Smooth muscle cell (in vitro differentiated cells): ENCODE results near the gene JOSD1. TPM values are rescaled to one million over a fixed set of nuclear protein-coding genes. Genes with fewer than 3 reads are reported as not detected.

ENCODE experiments used
- DNase-seq: peaks from one replicate; lab custom pipeline; 2025; ENCODE audit not compliant: unreplicated experiment; lab: John Stamatoyannopoulos, UW
- H2AFZ ChIP-seq: fragments of 200-600 bp; sonication (generic); 2 replicates; pipeline ENCODE4 v1.6.0; 2016; ENCODE audit warnings: antibody characterized with exemption, low read depth, mild to moderate bottlenecking
- H3F3A ChIP-seq: fragments of 200-600 bp; sonication (generic); 2 replicates; pipeline ENCODE4 v1.6.0; 2017; ENCODE audit warnings: antibody characterized with exemption, low read depth
- H3K27ac ChIP-seq: fragments of 200-600 bp; sonication (generic); 2 replicates; pipeline ENCODE4 v1.5.1; 2016; ENCODE audit warnings: low read depth, mild to moderate bottlenecking
- H3K27me3 ChIP-seq: fragments of 200-600 bp; sonication (generic); 2 replicates; pipeline ENCODE4 v1.6.1; 2016; ENCODE audit warnings: low read depth, mild to moderate bottlenecking
- H3K36me3 ChIP-seq: fragments of 200-600 bp; sonication (generic); 2 replicates; pipeline ENCODE4 v1.5.1; 2016; ENCODE audit warnings: low read depth
- H3K4me1 ChIP-seq: fragments of 200-600 bp; sonication (generic); 2 replicates; pipeline ENCODE4 v1.5.1; 2016; ENCODE audit warnings: low read depth
- H3K4me2 ChIP-seq: fragments of 200-600 bp; sonication (generic); 2 replicates; pipeline ENCODE4 v1.6.0; 2016; ENCODE audit warnings: mild to moderate bottlenecking
- H3K4me3 ChIP-seq: fragments of 200-600 bp; sonication (generic); 2 replicates; pipeline ENCODE4 v1.5.1; 2016; ENCODE audit warnings: mild to moderate bottlenecking
- H3K79me2 ChIP-seq: fragments of 200-600 bp; sonication (generic); 2 replicates; pipeline ENCODE4 v1.6.0; 2016; ENCODE audit warnings: low read depth, mild to moderate bottlenecking
- H3K9ac ChIP-seq: fragments of 200-600 bp; sonication (generic); 2 replicates; pipeline ENCODE4 v1.6.0; 2016; ENCODE audit warnings: low read depth
- H3K9me3 ChIP-seq: fragments of 200-600 bp; sonication (generic); replicated peaks from 2 replicates; pipeline ENCODE4 v1.5.1; 2016; ENCODE audit warnings: low read depth
- H4K20me1 ChIP-seq: fragments of 200-600 bp; sonication (generic); 2 replicates; pipeline ENCODE4 v1.6.0; 2016; ENCODE audit warnings: low read depth
- CTCF ChIP-seq: fragments of 200-600 bp; sonication (generic); IDR thresholded peaks from 2 replicates; pipeline ENCODE4 v1.5.1; 2017; ENCODE audit warnings: borderline replicate concordance, mild to moderate bottlenecking, antibody characterized with exemption; ENCODE audit not compliant: insufficient read depth, poor library complexity, severe bottlenecking
- WGBS: methylation state at CpG from one replicate; pipeline ENCODE4 v1.1.7; 2016; ENCODE audit warnings: low lambda C conversion rate; 5-methylcytosine and 5-hydroxymethylcytosine counted together
- polyA plus RNA-seq: library from polyadenylated mRNA; unstranded; fragments of >200 nt; fragmentation: Nextera tagmentation; extraction: Ambion mirVana; gene quantifications from 2 replicates; pipeline ENCODE4 v1.2.1, GENCODE V29; 2016
- total RNA-seq: library from RNA; depleted of rRNA; stranded (reverse); fragments of >200 nt; gene quantifications from 2 replicates; pipeline ENCODE4 v1.2.3, GENCODE V29; 2014

The JOSD1 gene
- total and polyA plus RNA-seq, 2 experiments from 2014 or later = 6.2 to 38.9 TPM

GRCh38 chr22:38694049-38694448, 6.7 kb downstream of the JOSD1 start:
- Histone ChIP-seq H3K79me2 (peaks cover 88% of the 10 kb centered on the region), H3K27ac (no peak overlapping the region), H3K4me2 (no peak overlapping the region), H2AFZ (no peak overlapping the region), H4K20me1 (peaks cover 89% of the 10 kb centered on the region), H3K9me3 (no peaks in the 10 kb centered on the region), H3K4me3 (no peak overlapping the region), H3K9ac (no peak overlapping the region), H3K4me1 (peaks cover 23% of the 10 kb centered on the region), H3F3A (no peaks in the 10 kb centered on the region), H3K36me3 (no peaks in the 10 kb centered on the region), H3K27me3 (no peaks in the 10 kb centered on the region)
- no peak for DNase-seq
- no peak for TF ChIP-seq CTCF
- WGBS = 84% methylated on average over 2 of the region's 2 CpGs

DNA sequence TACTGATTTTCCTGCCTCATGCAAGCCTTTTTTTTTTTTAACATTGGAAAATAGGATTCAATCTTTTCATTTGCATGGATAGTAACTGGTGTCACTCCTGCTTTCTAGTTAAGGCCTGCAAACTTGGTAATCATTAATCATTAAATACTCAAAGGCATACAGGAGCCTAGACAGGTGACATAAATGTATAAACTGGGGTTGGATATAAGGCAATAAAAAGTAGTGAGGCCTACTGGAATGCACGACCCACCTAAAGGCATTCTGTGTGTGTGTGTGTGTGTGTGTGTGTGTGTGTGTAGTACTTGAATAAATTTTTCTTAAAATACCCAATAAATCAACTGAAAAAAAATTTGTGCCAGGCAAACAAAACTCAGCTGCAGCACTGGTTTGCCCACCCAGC, 11.1 kb downstream of the JOSD1 start:
- Histone ChIP-seq H3F3A (no peaks in the 10 kb centered on the region), H3K4me3 (no peak overlapping the region), H2AFZ (no peak overlapping the region), H3K27me3 (no peaks in the 10 kb centered on the region), H3K27ac (no peak overlapping the region), H3K4me1 (no peaks in the 10 kb centered on the region), H3K4me2 (no peak overlapping the region), H3K9ac (no peak overlapping the region), H4K20me1 (peaks cover 53% of the 10 kb centered on the region), H3K9me3 (no peaks in the 10 kb centered on the region), H3K79me2 (peaks cover 45% of the 10 kb centered on the region), H3K36me3 (peaks cover 7% of the 10 kb centered on the region)
- DNase-seq = no peak
- WGBS = 100% methylated on average over 1 of the region's 1 CpG
- no peak for TF ChIP-seq CTCF

- Histone ChIP-seq H3K27me3 (no peaks in the 10 kb centered on the region), H3K4me3 (no peak overlapping the region), H3K36me3 (peaks cover 7% of the 10 kb centered on the region), H3F3A (no peaks in the 10 kb centered on the region), H4K20me1 (peaks cover 20% of the 10 kb centered on the region), H3K79me2 (peaks cover 19% of the 10 kb centered on the region), H3K27ac (no peak overlapping the region), H3K4me1 (peaks cover 10% of the 10 kb centered on the region), H3K9ac (no peak overlapping the region), H3K4me2 (no peak overlapping the region), H3K9me3 (no peaks in the 10 kb centered on the region), H2AFZ (no peak overlapping the region)
- DNase-seq = no peak
- no peak for TF ChIP-seq CTCF
- 100% methylated on average over 1 of the region's 1 CpG for WGBS
Observed at GRCh38 chr22:38685761-38686160, 15.0 kb downstream of the JOSD1 start.

DNA sequence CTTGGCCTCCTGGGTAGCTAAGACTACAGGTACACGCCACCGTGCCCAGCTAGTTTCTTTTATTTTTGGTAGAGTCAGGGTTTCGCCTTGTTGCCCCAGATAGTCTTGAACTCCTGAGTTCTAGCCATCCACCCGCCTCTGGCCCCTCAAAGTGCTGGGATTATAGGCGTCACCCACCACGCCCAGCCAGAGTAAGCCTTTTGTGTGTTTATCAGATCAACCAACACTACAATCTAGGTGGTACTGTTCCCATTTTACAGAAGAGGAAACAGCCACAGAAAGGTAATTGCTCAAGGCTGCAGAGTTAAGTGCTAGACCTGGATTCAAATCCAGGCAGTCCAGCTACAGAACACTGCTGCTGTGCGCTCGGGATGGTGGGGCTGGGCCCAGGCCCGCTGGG, 15.8 kb downstream of the JOSD1 start:
- DNase-seq = no peak
- peaks cover 12% of the 10 kb centered on the region for H4K20me1 ChIP-seq
- H3K4me3 ChIP-seq = no peak overlapping the region
- no peaks in the 10 kb centered on the region for H3K27me3 ChIP-seq
- H3K9me3 ChIP-seq = no peaks in the 10 kb centered on the region
- H2AFZ ChIP-seq = no peak overlapping the region
- H3K9ac ChIP-seq = no peak overlapping the region
- peaks cover 10% of the 10 kb centered on the region for H3K4me1 ChIP-seq
- H3K27ac ChIP-seq = no peak overlapping the region
- peaks cover 7% of the 10 kb centered on the region for H3K36me3 ChIP-seq
- WGBS = 97% methylated on average over 9 of the region's 9 CpGs
- TF ChIP-seq CTCF = no peak
- H3K4me2 ChIP-seq = no peak overlapping the region
- H3K79me2 ChIP-seq = peaks cover 10% of the 10 kb centered on the region
- H3F3A ChIP-seq = no peaks in the 10 kb centered on the region
